ENCODE data around the gene RCSD1.
A peak's percentile ranks its signal among the peaks of the same experiment; 100 is the strongest.

RCSD1 gene

DNA sequence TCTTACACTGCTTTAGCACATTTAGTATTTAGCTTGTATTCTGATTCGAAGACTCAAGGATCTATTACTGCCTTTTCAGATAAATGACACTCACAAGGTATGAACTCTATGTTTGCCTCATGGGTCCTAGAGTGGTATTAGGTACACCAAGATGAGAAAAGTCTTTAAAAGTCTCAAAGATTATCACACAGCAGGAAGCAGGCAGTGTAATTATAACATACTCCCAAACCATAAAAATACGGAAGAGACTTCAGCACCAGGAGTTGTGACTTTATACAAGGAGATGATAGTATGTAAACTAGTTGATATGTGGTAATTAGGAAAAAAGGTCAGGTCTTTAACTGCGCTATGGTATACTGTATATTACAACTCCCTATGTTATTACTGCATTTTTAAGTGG is 11.2 kb upstream of the RCSD1 start:
- Histone ChIP-seq H3K9ac (ENCODE audit: low read length) (no peak overlapping the region), H3K4me1 (ENCODE audit: control insufficient read depth, insufficient read depth, low read length) (peaks cover 19% of the 10 kb centered on the region), H3K36me3 (ENCODE audit: control insufficient read depth, insufficient read depth, low read length) (no peaks in the 10 kb centered on the region), H3K27me3 (ENCODE audit: control insufficient read depth, insufficient read depth, low read length) (no peaks in the 10 kb centered on the region), H3K27ac (ENCODE audit: low read depth, low read length) (no peak overlapping the region), H3K4me3 (ENCODE audit: low read depth, low read length) (no peak overlapping the region), H3K9me3 (ENCODE audit: control insufficient read depth, insufficient read depth, low read depth, low read length) (peaks cover 7% of the 10 kb centered on the region)

DNA sequence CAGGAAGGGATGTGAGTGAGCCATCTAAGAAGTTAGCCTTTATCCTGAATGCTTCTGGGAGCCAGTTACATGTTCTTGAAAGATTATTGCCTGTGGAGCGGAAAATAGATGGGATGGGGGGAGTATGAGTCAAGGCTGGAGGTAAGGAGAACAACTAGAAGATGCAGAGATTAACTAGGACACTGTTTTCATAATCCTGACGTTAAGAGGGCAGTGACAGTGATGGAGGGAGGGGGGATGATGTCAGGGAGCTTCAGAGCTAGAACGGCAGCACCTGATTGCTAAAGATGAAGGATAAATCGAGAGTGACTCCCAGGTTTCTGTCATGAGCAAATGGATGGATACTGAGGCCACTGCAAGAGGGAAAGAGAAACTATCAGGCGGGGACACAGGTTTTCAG is 10.0 kb upstream of the RCSD1 start:
- Histone ChIP-seq H3K27ac (ENCODE audit: low read depth, low read length) (no peak overlapping the region), H3K4me3 (ENCODE audit: low read depth, low read length) (no peak overlapping the region), H3K27me3 (ENCODE audit: control insufficient read depth, insufficient read depth, low read length) (no peaks in the 10 kb centered on the region), H3K36me3 (ENCODE audit: control insufficient read depth, insufficient read depth, low read length) (no peaks in the 10 kb centered on the region), H3K9ac (ENCODE audit: low read length) (no peak overlapping the region), H3K9me3 (ENCODE audit: control insufficient read depth, insufficient read depth, low read depth, low read length) (peaks cover 9% of the 10 kb centered on the region), H3K4me1 (ENCODE audit: control insufficient read depth, insufficient read depth, low read length) (peaks cover 19% of the 10 kb centered on the region)

DNA sequence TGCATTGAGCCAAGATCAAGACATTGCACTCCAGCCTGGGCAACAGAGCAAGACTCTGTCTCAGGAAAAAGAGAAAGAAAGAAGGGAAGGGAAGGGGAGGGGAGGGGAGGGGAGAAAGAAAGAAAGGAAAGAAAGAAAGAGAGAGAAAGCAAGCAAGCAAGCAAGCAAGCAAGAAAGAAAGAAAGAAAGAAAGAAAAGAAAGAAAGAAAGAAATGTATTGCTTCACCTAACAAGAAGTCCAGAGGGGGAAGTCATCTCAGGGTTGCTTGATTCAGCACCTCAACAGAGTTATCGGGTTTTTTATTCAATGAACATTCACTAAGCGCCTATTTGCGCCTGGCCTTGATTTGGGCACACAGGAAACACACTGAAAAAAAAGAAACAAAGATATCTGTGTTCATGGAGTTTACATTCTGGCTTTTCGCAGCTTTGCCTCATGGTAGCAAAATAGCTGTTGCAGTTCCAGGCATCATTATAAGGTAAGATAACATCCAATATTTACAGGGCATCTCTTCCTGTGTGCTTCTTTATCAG is 8.2 kb upstream of the RCSD1 start:
- Histone ChIP-seq H3K9ac (ENCODE audit: low read length) (no peak overlapping the region), H3K27me3 (ENCODE audit: control insufficient read depth, insufficient read depth, low read length) (no peaks in the 10 kb centered on the region), H3K4me1 (ENCODE audit: control insufficient read depth, insufficient read depth, low read length) (peaks cover 19% of the 10 kb centered on the region), H3K4me3 (ENCODE audit: low read depth, low read length) (no peak overlapping the region), H3K9me3 (ENCODE audit: control insufficient read depth, insufficient read depth, low read depth, low read length) (peaks cover 11% of the 10 kb centered on the region; the same call in 1 of the 2 replicates), H3K27ac (ENCODE audit: low read depth, low read length) (no peak overlapping the region), H3K36me3 (ENCODE audit: control insufficient read depth, insufficient read depth, low read length) (no peaks in the 10 kb centered on the region)

DNA sequence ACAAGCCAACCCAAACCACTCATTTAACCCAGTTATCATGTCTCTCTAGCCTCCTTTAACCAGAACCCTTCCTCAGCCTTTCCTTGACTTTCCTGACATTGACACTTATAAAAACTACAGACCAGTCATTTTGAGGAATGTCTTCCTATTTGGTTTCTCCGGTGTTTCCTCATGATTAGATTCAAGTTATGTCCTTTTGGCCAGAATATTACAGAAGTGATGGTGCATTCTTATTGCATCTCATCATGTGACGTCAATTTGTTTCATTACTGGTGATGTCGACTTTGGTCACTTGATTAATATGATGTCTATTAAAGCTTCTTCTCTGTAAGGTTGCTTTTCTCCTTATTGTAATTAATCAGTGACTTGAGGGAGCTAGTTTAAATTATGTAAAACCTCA is 6.1 kb upstream of the RCSD1 start:
- H3K9me3 ChIP-seq (ENCODE audit: control insufficient read depth, insufficient read depth, low read depth, low read length) = peaks cover 11% of the 10 kb centered on the region; the same call in 1 of the 2 replicates
- H3K27ac ChIP-seq (ENCODE audit: low read depth, low read length) = no peak overlapping the region
- no peak overlapping the region for H3K9ac ChIP-seq (ENCODE audit: low read length)
- no peaks in the 10 kb centered on the region for H3K36me3 ChIP-seq (ENCODE audit: control insufficient read depth, insufficient read depth, low read length)
- H3K27me3 ChIP-seq (ENCODE audit: control insufficient read depth, insufficient read depth, low read length) = peaks cover 15% of the 10 kb centered on the region
- peaks cover 10% of the 10 kb centered on the region for H3K4me1 ChIP-seq (ENCODE audit: control insufficient read depth, insufficient read depth, low read length)
- no peak overlapping the region for H3K4me3 ChIP-seq (ENCODE audit: low read depth, low read length)

DNA sequence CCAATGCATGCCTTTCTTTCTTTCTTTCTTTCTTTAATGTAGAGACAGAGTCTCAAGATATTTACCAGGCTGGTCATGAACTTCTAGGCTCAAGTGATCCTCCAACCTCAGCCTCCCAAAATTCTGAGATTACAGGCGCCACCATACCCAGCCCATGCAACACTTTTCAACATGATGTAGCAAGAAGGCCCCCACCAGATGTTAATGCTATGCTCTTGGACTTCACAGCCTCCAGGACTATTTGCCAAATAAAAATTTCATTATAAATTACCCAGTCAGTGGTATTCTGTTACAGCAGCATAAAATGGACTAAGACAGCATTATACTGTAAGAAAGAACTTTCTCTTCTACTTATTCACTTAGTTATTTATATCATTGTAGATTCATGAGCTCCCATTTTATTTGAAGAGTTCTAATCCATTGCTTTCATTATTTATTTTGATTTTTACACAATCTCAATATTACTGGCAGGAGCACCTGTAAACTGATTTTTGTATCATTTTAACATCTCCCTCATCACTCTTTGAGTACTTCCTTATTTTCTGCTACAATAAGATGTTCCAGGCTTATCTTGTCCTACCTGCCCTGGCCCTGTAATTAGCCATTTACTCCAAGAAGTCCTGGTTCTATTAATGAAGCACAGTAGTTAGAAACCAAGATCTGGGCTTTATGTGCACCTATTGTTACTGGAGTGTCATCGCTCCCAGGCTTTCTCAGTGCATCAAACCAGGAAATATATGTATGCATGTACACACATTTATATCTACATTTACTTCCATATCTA is 4.8 kb upstream of the RCSD1 start:
- Histone ChIP-seq H3K27me3 (ENCODE audit: control insufficient read depth, insufficient read depth, low read length) (peaks cover 27% of the 10 kb centered on the region), H3K9me3 (ENCODE audit: control insufficient read depth, insufficient read depth, low read depth, low read length) (peaks cover 11% of the 10 kb centered on the region; the same call in 1 of the 2 replicates), H3K36me3 (ENCODE audit: control insufficient read depth, insufficient read depth, low read length) (no peaks in the 10 kb centered on the region), H3K9ac (ENCODE audit: low read length) (no peak overlapping the region), H3K27ac (ENCODE audit: low read depth, low read length) (no peak overlapping the region), H3K4me3 (ENCODE audit: low read depth, low read length) (no peak overlapping the region), H3K4me1 (ENCODE audit: control insufficient read depth, insufficient read depth, low read length) (peaks cover 15% of the 10 kb centered on the region)

DNA sequence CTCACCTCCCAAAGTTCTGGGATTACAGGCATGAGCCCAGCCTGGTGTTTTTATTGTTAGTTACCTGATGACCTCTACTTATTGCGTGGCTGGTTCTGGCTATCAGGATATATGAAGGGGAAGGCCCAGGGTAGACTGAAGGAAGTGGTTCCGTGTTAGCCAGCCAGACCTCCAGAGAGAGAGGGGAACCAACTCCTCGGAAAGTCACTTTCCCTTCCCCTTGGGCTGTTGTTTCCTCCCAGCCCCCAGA is 2.5 kb upstream of the RCSD1 start:
- Histone ChIP-seq H3K9me3 (ENCODE audit: control insufficient read depth, insufficient read depth, low read depth, low read length) (peaks cover 11% of the 10 kb centered on the region; the same call in 1 of the 2 replicates), H3K4me1 (ENCODE audit: control insufficient read depth, insufficient read depth, low read length) (peaks cover 30% of the 10 kb centered on the region), H3K27ac (ENCODE audit: low read depth, low read length) (no peak overlapping the region), H3K4me3 (ENCODE audit: low read depth, low read length) (no peak overlapping the region), H3K36me3 (ENCODE audit: control insufficient read depth, insufficient read depth, low read length) (no peaks in the 10 kb centered on the region), H3K9ac (ENCODE audit: low read length) (no peak overlapping the region), H3K27me3 (ENCODE audit: control insufficient read depth, insufficient read depth, low read length) (peaks cover 50% of the 10 kb centered on the region)

DNA sequence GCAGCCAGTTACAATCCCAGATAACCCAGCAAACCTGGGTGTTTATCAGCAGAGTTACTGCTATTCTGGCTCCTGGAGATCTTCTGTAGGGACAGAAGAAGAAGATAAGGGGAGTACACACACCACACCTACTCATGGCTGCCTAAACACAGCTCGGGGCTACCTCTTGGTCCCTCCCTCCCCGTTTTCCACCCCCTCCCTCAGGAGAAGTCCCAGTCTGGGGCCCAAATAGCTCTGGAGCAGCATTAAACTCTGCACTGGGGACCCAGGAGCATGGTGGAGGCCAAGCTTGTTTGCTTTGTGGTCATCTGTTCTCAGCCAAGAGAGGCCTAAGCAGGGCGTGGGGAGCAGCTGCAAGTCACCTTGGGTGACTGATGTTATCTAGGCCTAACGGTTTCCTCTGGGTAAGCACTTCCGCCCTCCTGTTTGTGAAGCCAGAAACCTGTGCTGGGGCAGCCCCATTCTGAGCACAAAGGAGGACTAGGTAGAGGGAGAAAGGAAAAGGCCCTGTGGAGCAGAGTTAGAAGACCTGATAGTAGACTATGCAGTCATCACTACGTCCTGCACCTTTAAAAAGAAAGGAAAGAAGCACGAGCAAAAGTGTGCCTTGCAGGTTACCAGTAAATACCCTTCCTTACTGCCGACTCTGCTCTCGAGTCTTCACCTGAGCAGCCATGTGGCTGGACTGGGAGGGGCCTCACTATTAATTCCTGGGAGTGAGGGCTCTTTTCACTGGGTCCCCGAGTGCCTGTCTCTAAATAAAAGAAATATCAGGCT is 2.0 kb upstream of the RCSD1 start:
- Histone ChIP-seq H3K4me1 (ENCODE audit: control insufficient read depth, insufficient read depth, low read length) (peaks cover 33% of the 10 kb centered on the region), H3K27ac (ENCODE audit: low read depth, low read length) (no peak overlapping the region), H3K36me3 (ENCODE audit: control insufficient read depth, insufficient read depth, low read length) (no peaks in the 10 kb centered on the region), H3K27me3 (ENCODE audit: control insufficient read depth, insufficient read depth, low read length) (peaks cover 55% of the 10 kb centered on the region), H3K4me3 (ENCODE audit: low read depth, low read length) (no peak overlapping the region), H3K9ac (ENCODE audit: low read length) (no peak overlapping the region), H3K9me3 (ENCODE audit: control insufficient read depth, insufficient read depth, low read depth, low read length) (peaks cover 11% of the 10 kb centered on the region; the same call in 1 of the 2 replicates)

DNA sequence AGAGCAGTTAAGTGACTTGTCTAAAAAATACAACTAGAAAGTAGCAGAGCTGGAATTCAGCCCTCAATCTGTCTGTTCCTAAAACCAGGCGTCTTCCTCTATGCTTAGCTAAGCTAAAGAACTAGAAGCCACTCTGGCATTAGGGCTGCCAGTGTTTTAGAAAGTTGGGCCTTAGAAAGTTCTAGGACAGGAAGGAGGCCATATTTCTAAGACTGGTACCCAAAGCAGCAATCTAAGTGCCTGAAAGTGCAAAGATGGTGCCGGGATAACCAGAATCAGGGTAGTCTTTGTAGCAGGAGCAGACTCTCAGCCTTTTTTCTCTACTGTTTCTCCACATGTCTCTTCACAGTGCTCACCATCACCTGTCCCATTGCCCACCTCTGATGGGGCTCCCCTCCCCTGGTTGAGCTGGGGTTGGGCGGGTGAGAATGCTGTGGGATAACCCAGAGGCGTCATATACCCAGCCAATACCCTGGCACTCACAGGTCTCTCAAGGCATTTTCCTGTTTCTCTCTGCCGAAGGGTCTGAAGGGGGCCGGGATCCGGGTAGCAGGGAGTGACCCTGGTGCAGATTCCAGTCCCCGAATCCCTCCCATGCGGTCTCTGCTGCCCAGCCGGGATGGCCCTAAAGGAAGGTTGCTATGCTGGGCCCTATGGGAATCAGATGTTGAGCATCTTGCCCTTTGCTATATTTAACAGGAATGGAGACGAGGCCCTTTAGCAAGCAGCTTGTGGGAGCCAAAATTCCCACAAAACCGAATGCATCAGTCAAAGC is 1.1 kb upstream of the RCSD1 start:
- H3K27me3 ChIP-seq (ENCODE audit: control insufficient read depth, insufficient read depth, low read length) = peaks cover 64% of the 10 kb centered on the region
- peaks cover 11% of the 10 kb centered on the region; the same call in 1 of the 2 replicates for H3K9me3 ChIP-seq (ENCODE audit: control insufficient read depth, insufficient read depth, low read depth, low read length)
- peak overlapping the region; percentile 82 for H3K4me3 ChIP-seq (ENCODE audit: low read depth, low read length)
- H3K27ac ChIP-seq (ENCODE audit: low read depth, low read length) = no peak overlapping the region
- H3K4me1 ChIP-seq (ENCODE audit: control insufficient read depth, insufficient read depth, low read length) = peaks cover 33% of the 10 kb centered on the region
- no peak overlapping the region for H3K9ac ChIP-seq (ENCODE audit: low read length)
- H3K36me3 ChIP-seq (ENCODE audit: control insufficient read depth, insufficient read depth, low read length) = no peaks in the 10 kb centered on the region

DNA sequence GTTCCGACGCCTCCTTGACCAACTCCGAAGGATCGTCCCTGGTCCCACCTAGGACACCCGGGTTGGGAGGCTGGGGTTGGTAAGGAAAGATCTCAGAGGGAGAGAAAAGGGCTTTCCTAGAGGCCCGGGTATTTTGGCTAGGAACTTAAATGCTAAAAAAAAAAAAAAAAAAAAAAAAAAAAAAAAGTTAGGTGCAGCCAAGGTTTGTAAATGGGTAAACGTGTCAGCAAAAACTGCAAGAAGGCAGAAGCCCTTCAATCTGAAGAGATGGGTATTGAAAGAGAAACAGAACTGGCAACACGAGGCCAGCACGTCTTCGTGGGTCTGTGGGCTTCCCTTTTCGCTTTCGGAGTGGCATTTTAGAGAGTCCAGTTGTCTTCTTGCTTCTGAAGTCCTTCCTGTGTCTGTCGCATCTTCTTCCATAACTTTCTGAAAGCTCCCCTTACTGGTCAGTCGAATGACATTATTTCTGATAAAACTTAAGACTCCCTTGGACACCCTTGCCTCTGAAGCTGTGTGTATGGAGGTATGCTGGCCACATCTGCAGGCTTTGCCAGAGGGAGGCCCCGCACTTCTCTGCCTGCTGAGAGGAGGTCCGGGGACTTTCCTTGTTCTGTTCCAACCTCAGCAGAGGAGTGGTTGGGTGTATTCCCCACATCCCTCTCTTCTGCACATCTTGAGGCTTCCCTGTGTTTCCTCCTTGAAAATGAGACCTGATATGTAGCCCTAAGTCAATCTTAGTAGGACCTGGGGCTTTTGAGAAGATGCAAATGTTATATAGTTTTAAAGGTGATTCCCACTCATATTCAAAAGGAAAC is 745 bp downstream of the RCSD1 start:
- Histone ChIP-seq H3K9ac (ENCODE audit: low read length) (peak overlapping the region; percentile 54), H3K27me3 (ENCODE audit: control insufficient read depth, insufficient read depth, low read length) (peaks cover 75% of the 10 kb centered on the region), H3K36me3 (ENCODE audit: control insufficient read depth, insufficient read depth, low read length) (no peaks in the 10 kb centered on the region), H3K4me3 (ENCODE audit: low read depth, low read length) (peak overlapping the region; percentile 82), H3K4me1 (ENCODE audit: control insufficient read depth, insufficient read depth, low read length) (peaks cover 43% of the 10 kb centered on the region), H3K27ac (ENCODE audit: low read depth, low read length) (no peak overlapping the region), H3K9me3 (ENCODE audit: control insufficient read depth, insufficient read depth, low read depth, low read length) (peaks cover under 1% of the 10 kb centered on the region; the same call in 1 of the 2 replicates)

DNA sequence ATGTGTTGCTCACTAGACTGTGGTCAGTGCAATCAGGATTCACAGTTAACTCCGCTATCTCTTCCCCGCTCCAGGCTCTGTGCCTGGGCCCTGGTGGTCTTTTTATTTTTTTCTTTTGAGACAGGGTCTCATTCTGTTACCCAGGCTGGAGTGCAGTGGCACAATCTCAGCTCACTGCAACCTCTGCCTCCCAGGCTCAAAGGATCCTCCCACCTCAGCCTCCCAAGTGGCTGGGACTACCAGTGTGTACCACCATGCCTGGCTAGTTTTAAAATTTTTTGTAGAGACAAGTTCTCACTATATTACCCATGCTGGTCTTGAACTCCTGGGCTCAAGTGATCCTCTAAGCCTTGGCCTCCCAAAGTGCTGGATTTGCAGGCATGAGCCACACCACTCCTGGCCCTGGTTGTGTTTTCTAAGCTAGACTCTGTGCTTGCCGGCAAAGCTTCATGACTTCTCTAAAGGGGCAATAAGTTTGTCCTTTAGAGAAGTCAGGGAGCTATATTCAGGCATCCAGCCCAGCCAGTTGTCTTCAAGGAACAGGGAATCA is 1.4 kb downstream of the RCSD1 start:
- Histone ChIP-seq H3K4me1 (ENCODE audit: control insufficient read depth, insufficient read depth, low read length) (peaks cover 46% of the 10 kb centered on the region), H3K9ac (ENCODE audit: low read length) (no peak overlapping the region), H3K27me3 (ENCODE audit: control insufficient read depth, insufficient read depth, low read length) (peaks cover 81% of the 10 kb centered on the region), H3K9me3 (ENCODE audit: control insufficient read depth, insufficient read depth, low read depth, low read length) (no peaks in the 10 kb centered on the region), H3K4me3 (ENCODE audit: low read depth, low read length) (peak overlapping the region; percentile 82; the same call in 1 of the 2 replicates), H3K27ac (ENCODE audit: low read depth, low read length) (no peak overlapping the region), H3K36me3 (ENCODE audit: control insufficient read depth, insufficient read depth, low read length) (no peaks in the 10 kb centered on the region)
